Spleen (tissue), 11 donors: ENCODE measurements around the gene FBLN2. TPM values are rescaled to one million over a fixed set of nuclear protein-coding genes. Genes with fewer than 3 reads are reported as not detected.

ENCODE experiments used
- DNase-seq: peaks from one replicate; pipeline ENCODE4 v3.0.0-alpha.2; 2020
- H3K27ac ChIP-seq, 8 donors: fragments of 200-600 bp; sonication (generic) in 7 of 8; 1 replicate in 4 of 8; 2 replicates in 4 of 8; pipeline versions ENCODE4 v1.5.0 to v1.8.0; 2016 to 2021; ENCODE audit warnings: inconsistent platforms in 4 of 8, mild to moderate bottlenecking in 4 of 8, moderate library complexity in 1 of 8
- H3K27me3 ChIP-seq, 7 donors: fragments of 200-600 bp; sonication (generic) in 6 of 7; replicated peaks in 1 of 7; 1 replicate in 4 of 7; 2 replicates in 3 of 7; pipeline versions ENCODE4 v1.5.0 to v1.8.0; 2016 to 2021; ENCODE audit warnings: inconsistent platforms in 3 of 7, mild to moderate bottlenecking in 1 of 7
- H3K36me3 ChIP-seq, 6 donors: fragments of 200-600 bp; sonication (generic) in 5 of 6; 1 replicate in 4 of 6; 2 replicates in 2 of 6; pipeline versions ENCODE4 v1.5.0 to v1.8.0; 2016 to 2021; ENCODE audit warnings: inconsistent platforms in 2 of 6
- H3K4me1 ChIP-seq, 6 donors: fragments of 200-600 bp; sonication (generic) in 5 of 6; 1 replicate in 3 of 6; 2 replicates in 3 of 6; pipeline versions ENCODE4 v1.5.0 to v1.8.0; 2016 to 2021; ENCODE audit warnings: inconsistent platforms in 3 of 6
- H3K4me3 ChIP-seq, 8 donors: fragments of 200-600 bp; sonication (generic) in 7 of 8; 1 replicate in 4 of 8; 2 replicates in 4 of 8; pipeline versions ENCODE4 v1.5.0 to v1.8.0; 2016 to 2021; ENCODE audit warnings: inconsistent platforms in 4 of 8, mild to moderate bottlenecking in 4 of 8, moderate library complexity in 2 of 8
- H3K9me3 ChIP-seq, 8 donors: fragments of 200-600 bp; sonication (generic) in 7 of 8; 1 replicate in 4 of 8; 2 replicates in 4 of 8; pipeline versions ENCODE4 v1.5.0 to v1.8.0; 2016 to 2021; ENCODE audit warnings: inconsistent platforms in 4 of 8
- CTCF ChIP-seq, 11 experiments: fragments of 200-600 bp in 7 of 11; fragments of 450-650 bp in 4 of 11; sonication (generic) in 4 of 11; IDR thresholded peaks in 8 of 11; conservative IDR thresholded peaks in 3 of 11; 1 replicate in 7 of 11; 2 replicates in 4 of 11; pipeline versions ENCODE4 v1.4.0 to v1.8.0; 2016 to 2021; ENCODE audit warnings: antibody characterized with exemption in 11 of 11, inconsistent platforms in 4 of 11, mild to moderate bottlenecking in 1 of 11
- POLR2A ChIP-seq, 3 donors: fragments of 450-650 bp; IDR thresholded peaks; one replicate each; pipeline ENCODE4 v1.5.1; 2017; ENCODE audit warnings: antibody characterized with exemption in 3 of 3, mild to moderate bottlenecking in 1 of 3
- POLR2AphosphoS5 ChIP-seq, 3 donors: sonication (generic); formaldehyde crosslinking; IDR thresholded peaks; one replicate each; pipeline ENCODE4 v1.5.1; 2017; ENCODE audit warnings: antibody characterized with exemption in 3 of 3
- WGBS, 5 donors: extraction: QIAGEN DNeasy Blood & Tissue Kit in 3 of 5; methylation state at CpG; one replicate each; pipeline versions ENCODE4 v1.1.5 to v1.1.7; 2013 to 2018; 5-methylcytosine and 5-hydroxymethylcytosine counted together
- intact Hi-C: fragments of 100-400 bp; cut with DNase I; formaldehyde crosslinking; loops from one replicate; pipeline ENCODE4 v1.15.0; 2023; ENCODE audit warnings: low total_unique reads
- polyA plus RNA-seq, 3 donors: library from polyadenylated mRNA; stranded (reverse); fragments of 200-250 nt; gene quantifications; one replicate each; pipeline ENCODE4 v1.2.1, GENCODE V29; 2013
- total RNA-seq, 7 donors: library from RNA; depleted of rRNA in 3 of 7; stranded (reverse); fragments of >200 nt in 3 of 7; fragmentation: NEBNext Ultra II Directional in 4 of 7; extraction: Animal tissue kit (Norgen Biotek cat#: 25700) in 4 of 7; gene quantifications; one replicate each; pipeline versions ENCODE4 v1.1.0 to v1.2.1, GENCODE V29; 2016 to 2021
- donor health status: healthy with polysubstance abuse.
- donor health status: DM: no; HTN: no; CAD: no; lungs with moderate emphysema.
- donor health status: DM: no; HTN: no; CAD: no.
- donor health status: Bipolar disorder and iron deficiency.
- donor health status: healthy.
- donor health status: DM: no; HTN: no; CAD: no.
- donor health status: DM: yes; HTN: yes; CAD: no.

The FBLN2 gene
- total and polyA plus RNA-seq, 10 donors, result 6.1 to 28.2 (median 12.5) TPM

DNA sequence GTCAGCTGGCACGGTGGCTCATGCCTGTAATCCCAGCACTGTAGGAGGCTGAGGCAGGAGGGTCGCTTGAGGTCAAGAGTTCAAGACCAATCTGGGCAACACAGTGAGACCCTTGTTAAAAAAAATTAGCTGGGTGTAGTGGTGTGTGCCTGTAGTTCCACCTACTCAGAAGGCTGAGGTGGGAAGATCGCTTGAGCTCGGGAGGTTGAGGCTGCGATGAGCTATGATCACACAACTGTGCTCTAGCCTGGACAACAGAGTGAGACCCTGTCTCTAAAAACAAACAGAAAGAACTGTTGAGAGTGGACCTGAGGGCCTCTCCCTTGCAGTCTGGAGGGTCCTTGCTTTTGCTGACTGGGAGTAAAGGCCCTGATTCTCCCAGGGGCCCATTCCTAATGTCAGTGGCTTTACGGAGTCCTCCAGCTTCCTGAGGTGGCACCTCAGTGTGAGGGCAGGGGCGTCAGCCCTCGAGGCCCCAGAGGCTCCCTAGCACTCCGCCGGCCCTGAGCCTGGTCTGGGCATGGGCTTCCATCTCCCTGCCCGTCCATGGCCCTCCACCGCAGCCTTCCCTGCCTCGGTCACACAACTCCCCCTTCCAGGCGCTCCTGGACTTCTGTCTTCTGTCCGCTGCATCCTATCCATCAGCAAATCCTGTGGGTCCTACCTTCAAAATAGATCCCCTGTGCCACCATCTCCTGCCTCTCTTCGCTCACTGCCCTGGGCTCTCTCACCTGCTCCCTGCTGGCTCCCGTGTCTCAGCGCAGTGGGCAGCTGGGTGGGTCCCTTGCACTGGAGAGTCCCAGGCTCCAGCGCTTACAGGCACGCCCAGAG is 19.0 kb downstream of the FBLN2 start:
- Histone ChIP-seq H3K36me3 (peaks cover 0 to 9% (median 0%) of the 10 kb centered on the region in 6 donors), H3K27ac (no peak overlapping the region), H3K9me3 (no peaks in the 10 kb centered on the region), H3K4me1 (peaks cover 0 to 4% (median 0%) of the 10 kb centered on the region in 6 donors), H3K27me3 (peaks cover 0 to 14% (median 0%) of the 10 kb centered on the region in 7 donors), H3K4me3 (no peak overlapping the region)
- TF ChIP-seq POLR2A (IDR thresholded peaks at IDR 0.05) (no peak), CTCF (IDR thresholded peaks at IDR 0.05 in 8 of 11, conservative IDR thresholded peaks at IDR 0.05 in 3 of 11) (no peak), POLR2AphosphoS5 (IDR thresholded peaks at IDR 0.05) (no peak)
- WGBS, 5 donors, result 82 to 87% (median 86%) methylated on average over 20 of the region's 20 CpGs
- intact Hi-C loops, result no loop called here
- peak; percentile 70 for DNase-seq

- intact Hi-C loops, result no loop called here
These were observed 19.6 kb downstream of the FBLN2 start for GRCh38 chr3:13568515-13569028.

DNA sequence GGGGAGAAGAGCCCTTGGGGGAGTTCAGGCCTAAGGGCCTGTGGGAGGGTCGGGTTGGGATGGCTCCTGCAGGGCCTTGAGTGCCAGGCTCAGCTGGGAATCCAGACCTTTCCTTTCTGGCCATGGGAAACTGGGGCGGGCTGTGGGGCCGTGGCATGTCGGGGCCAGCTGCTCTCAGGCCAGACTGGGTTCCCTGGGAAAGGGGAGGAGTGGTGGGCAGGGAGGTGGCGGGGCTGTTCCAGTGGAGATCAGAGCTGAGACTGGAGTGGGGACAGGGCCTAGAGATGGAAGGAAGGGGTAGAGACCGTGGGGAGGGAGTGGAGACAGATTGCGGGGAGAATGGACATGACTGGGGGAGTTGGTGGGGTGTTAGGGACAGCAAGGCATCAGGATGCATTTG is 20.3 kb downstream of the FBLN2 start:
- H3K4me3 ChIP-seq, result no peak overlapping the region
- no peak overlapping the region for H3K27ac ChIP-seq
- no peaks in the 10 kb centered on the region for H3K9me3 ChIP-seq
- WGBS, 5 donors, result 72 to 93% (median 86%) methylated on average over 7 of the region's 7 CpGs
- DNase-seq, result peak; percentile 64
- intact Hi-C loops, result no loop called here
- no peaks in the 10 kb centered on the region for H3K4me1 ChIP-seq
- TF ChIP-seq CTCF (IDR thresholded peaks at IDR 0.05 in 8 of 11, conservative IDR thresholded peaks at IDR 0.05 in 3 of 11) (no peak), POLR2A (IDR thresholded peaks at IDR 0.05) (no peak), POLR2AphosphoS5 (IDR thresholded peaks at IDR 0.05) (no peak)
- H3K27me3 ChIP-seq, result peaks cover 0 to 14% (median 0%) of the 10 kb centered on the region in 7 donors
- peaks cover 0 to 9% (median 0%) of the 10 kb centered on the region in 6 donors for H3K36me3 ChIP-seq

More at GRCh38 chr3:13568515-13569028, 19.6 kb downstream of the FBLN2 start:
- peak; percentile 64 for DNase-seq
- WGBS, 5 donors, result 84 to 90% (median 89%) methylated on average over 15 of the region's 15 CpGs
- TF ChIP-seq CTCF (IDR thresholded peaks at IDR 0.05 in 8 of 11, conservative IDR thresholded peaks at IDR 0.05 in 3 of 11), result no peak
- H3K36me3 ChIP-seq, result peaks cover 0 to 9% (median 0%) of the 10 kb centered on the region in 6 donors
- no peak overlapping the region for H3K27ac ChIP-seq
- H3K4me1 ChIP-seq, result no peaks in the 10 kb centered on the region
- no peaks in the 10 kb centered on the region for H3K9me3 ChIP-seq
- H3K4me3 ChIP-seq, result no peak overlapping the region
- peaks cover 0 to 14% (median 0%) of the 10 kb centered on the region in 7 donors for H3K27me3 ChIP-seq
